Measurements from ENCODE around the gene VPS8. TPM values are rescaled to one million over a fixed set of nuclear protein-coding genes. Genes with fewer than 3 reads are reported as not detected.

Gene VPS8
- total RNA-seq, 1 experiment from 2014 or later: 37.6 TPM

DNA sequence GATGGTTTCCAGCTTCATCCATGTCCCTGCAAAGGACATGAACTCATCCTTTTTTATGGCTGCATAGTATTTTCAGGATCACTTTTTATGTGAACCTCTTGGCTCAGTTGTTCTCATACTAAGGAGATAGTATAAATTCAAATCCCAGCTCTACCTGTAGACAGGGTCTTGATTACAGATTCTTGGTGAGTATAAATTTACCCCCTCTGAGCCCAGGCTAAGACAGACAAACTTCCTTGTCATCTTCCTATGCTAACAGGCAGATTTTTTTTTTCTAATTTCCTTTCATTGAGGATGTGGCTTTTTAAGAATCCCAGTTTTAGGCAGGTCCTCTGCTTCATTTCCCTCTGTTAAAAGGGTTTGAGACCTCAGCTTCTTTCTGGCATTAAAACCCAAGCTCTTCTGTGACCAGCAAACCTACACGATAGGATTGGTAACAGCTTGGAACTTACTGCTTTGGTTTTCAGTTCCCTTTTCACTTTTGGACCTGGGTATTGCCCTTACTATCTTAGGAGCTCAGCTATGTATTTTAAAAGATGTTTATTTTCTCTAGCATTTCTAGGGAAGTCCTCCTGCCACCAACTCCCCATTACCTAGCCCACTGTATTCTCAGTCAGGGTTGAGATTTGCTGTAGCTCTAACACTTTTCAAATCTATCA is 72.5 kb downstream of the VPS8 start:
- CTCF ChIA-PET: no interaction called here
- ATAC-seq: no peak
- Histone ChIP-seq H3K27ac (ENCODE audit: low read depth, low read length) (no peak overlapping the region), H3K27me3 (ENCODE audit: insufficient read depth, low read length) (no peaks in the 10 kb centered on the region), H3K9me2 (ENCODE audit: insufficient read depth) (no peaks in the 10 kb centered on the region), H3K9me3 (ENCODE audit: control insufficient read depth in 1 of 2, insufficient read depth in 1 of 2, low read depth in 1 of 2, low read length in 2 of 2) (no peaks in the 10 kb centered on the region), H3K36me3 (ENCODE audit: control insufficient read depth in 1 of 2, insufficient read depth in 2 of 2, low read length in 2 of 2) (no peaks in the 10 kb centered on the region; a peak in 1 of 4 replicates), H3K4me1 (ENCODE audit: control insufficient read depth in 1 of 2, insufficient read depth in 2 of 2, low read length in 2 of 2) (no peaks in the 10 kb centered on the region), H2AFZ (ENCODE audit: low read depth, low read length, poor library complexity, severe bottlenecking) (no peak overlapping the region), H3K4me3 (replicated peaks in 1 of 2; ENCODE audit: low read depth in 1 of 2, low read length in 2 of 2) (no peak overlapping the region), H4K20me1 (ENCODE audit: insufficient read depth) (no peaks in the 10 kb centered on the region), H3K9ac (ENCODE audit: low read length) (no peak overlapping the region), H3K79me2 (ENCODE audit: insufficient read depth, low read length) (no peaks in the 10 kb centered on the region), H3K4me2 (ENCODE audit: low read length) (no peak overlapping the region)
- intact Hi-C loops (cut with micrococcal nuclease): no loop called here
- POLR2A ChIA-PET: no interaction called here
- RAD21 ChIA-PET (ENCODE audit: low non-redundant PET in 1 of 2, low total read pairs in 2 of 2, uncharacterized antibody in 2 of 2, unreplicated experiment in 2 of 2): no interaction called here
- no TSS peak for BruUV-seq (replicated peaks)
- TF ChIP-seq CEBPB (IDR thresholded peaks at IDR 0.05; ENCODE audit: low read depth) (no peak), SRF (IDR thresholded peaks at IDR 0.05; ENCODE audit: low read depth) (no peak), EZH2phosphoT487 (IDR thresholded peaks at IDR 0.05; ENCODE audit: borderline replicate concordance) (no peak), POLR2AphosphoS5 (IDR thresholded peaks at IDR 0.05; ENCODE audit: low read depth, low read length) (no peak), ELF1 (IDR thresholded peaks at IDR 0.05; ENCODE audit: borderline replicate concordance, low read depth) (no peak), ZNF274 (IDR thresholded peaks at IDR 0.05; ENCODE audit: low read depth, low read length) (no peak), CBX3 (IDR thresholded peaks at IDR 0.05; ENCODE audit: low read depth) (no peak), TCF7L2 (IDR thresholded peaks at IDR 0.05; ENCODE audit: borderline replicate concordance, extremely low read depth, insufficient read depth, insufficient read length) (no peak)
- TF ChIP-seq, protein P1, sequence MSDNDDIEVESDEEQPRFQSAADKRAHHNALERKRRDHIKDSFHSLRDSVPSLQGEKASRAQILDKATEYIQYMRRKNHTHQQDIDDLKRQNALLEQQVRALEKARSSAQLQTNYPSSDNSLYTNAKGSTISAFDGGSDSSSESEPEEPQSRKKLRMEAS (IDR thresholded peaks at IDR 0.05): no peak
- TF ChIP-seq, protein P2, sequence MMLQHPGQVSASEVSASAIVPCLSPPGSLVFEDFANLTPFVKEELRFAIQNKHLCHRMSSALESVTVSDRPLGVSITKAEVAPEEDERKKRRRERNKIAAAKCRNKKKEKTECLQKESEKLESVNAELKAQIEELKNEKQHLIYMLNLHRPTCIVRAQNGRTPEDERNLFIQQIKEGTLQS (IDR thresholded peaks at IDR 0.05): no peak
- TF ChIP-seq, protein P3, sequence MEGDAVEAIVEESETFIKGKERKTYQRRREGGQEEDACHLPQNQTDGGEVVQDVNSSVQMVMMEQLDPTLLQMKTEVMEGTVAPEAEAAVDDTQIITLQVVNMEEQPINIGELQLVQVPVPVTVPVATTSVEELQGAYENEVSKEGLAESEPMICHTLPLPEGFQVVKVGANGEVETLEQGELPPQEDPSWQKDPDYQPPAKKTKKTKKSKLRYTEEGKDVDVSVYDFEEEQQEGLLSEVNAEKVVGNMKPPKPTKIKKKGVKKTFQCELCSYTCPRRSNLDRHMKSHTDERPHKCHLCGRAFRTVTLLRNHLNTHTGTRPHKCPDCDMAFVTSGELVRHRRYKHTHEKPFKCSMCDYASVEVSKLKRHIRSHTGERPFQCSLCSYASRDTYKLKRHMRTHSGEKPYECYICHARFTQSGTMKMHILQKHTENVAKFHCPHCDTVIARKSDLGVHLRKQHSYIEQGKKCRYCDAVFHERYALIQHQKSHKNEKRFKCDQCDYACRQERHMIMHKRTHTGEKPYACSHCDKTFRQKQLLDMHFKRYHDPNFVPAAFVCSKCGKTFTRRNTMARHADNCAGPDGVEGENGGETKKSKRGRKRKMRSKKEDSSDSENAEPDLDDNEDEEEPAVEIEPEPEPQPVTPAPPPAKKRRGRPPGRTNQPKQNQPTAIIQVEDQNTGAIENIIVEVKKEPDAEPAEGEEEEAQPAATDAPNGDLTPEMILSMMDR (IDR thresholded peaks at IDR 0.05 in 2 of 3, conservative IDR thresholded peaks at IDR 0.05 in 1 of 3; ENCODE audit: borderline replicate concordance in 1 of 3, insufficient read depth in 1 of 3, low read depth in 2 of 3, low read length in 2 of 3): no peak
- no peak for DNase-seq (ENCODE audit: low read depth, low spot score)

All from HCT116 (cell line).